Measurements from ENCODE around the gene GPRC5A.

GPRC5A gene

GRCh38 chr12:12915656-12916055 lies 24.3 kb downstream of the GPRC5A start:
- DNase-seq, result no peak

- peak; percentile 92 for DNase-seq
These were observed 25.0 kb downstream of the GPRC5A start for GRCh38 chr12:12916135-12916944.

DNA sequence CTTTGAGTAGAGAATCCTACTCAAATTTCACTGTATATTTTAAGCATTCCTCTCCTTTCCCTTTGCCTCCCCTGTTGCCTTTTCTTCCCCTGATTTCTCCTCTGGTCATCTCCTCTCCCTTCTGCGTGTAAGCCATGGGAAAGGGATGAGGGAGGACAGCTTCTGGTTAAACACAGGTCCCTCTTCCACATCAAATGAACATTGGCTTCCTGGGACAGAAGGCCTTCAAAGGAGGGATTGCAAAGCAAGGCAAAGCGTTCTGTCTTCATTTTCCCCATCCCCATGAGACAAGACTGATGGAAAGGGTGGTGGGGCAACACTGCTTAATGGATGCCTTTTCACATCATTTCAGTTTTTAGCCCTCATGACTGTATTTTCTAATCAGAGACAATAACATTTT lies 26.2 kb downstream of the GPRC5A start:
- no peak for DNase-seq

- no peak for DNase-seq
These were observed 27.5 kb downstream of the GPRC5A start for GRCh38 chr12:12918781-12919389.

DNA sequence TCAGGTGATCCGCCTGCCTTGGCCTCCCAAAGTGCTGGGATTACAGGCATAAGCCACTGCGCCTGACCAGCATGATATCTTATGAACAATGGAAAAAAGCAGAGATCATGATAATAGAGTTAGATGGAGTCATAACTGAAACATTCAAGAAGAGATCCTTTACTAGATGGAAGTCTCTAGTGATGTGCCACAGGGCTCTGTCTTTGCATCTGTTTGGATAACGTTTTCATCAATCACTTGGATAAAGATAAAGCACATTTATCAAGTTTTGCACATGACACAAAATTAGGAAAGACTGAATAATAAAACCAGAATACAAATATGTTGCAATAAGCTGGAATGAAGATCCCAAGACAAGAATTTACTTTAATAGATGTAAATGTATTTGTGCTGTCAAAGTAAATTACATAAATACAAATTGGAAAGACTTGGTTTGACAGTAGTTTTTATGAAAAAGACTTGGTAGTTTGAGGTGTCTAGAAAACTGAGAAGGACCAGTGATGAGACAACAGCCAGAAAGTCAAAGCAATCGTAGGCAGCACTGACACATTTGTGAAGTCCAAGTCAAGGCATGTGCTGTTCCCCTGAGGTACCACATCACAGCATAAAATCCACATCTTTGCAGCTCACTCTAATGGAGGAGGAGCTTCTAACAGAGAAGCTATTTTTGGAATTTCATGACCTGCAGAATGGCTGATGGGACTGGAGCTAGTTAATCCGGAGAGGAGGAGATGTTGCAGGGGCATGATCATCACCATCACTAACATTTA lies 28.5 kb downstream of the GPRC5A start:
- DNase-seq, result no peak

DNA sequence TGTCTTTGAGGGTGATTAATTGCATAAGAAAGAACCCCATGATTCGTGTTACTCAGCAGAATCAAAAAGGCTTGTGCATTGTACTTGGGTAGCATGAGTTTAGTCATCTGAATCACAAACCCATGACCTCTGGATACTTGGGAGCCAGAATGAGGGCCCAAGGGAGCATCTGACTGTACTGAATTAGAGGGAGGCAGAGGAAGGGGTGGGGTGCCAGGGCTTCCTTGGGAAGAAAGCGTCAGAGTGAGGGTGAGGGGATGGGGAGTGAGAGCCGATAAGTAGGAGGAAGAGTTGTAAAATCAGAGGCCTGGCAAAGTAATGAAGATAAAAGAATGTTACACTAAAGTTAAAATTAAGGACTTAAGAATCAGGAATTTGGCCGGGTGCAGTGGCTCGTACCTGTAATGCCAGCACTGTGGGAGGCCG lies 30.8 kb downstream of the GPRC5A start:
- DNase-seq, result no peak

GRCh38 chr12:12922978-12923377 lies 31.6 kb downstream of the GPRC5A start:
- no peak for DNase-seq

DNA sequence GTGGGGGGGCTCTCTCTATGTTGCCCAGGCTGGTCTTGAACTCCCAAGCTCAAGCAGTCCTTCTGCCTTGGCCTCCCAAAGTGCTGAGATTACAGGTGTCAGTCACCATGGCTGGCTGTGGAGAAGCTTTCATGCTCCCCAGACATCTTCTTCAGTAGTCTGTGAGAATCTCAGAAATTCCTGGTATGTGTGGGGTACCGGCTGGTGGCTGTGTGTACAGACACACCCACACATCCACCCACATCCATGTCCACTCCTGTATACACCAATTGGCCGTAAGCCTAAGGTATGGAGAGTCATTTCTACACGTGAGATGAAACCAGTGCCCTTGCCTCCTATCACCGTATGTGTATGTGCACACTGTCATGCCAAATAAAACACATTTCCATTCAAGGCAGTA lies 32.8 kb downstream of the GPRC5A start:
- DNase-seq, result no peak

- no peak for DNase-seq
These were observed 34.0 kb downstream of the GPRC5A start for GRCh38 chr12:12925388-12925787.

DNA sequence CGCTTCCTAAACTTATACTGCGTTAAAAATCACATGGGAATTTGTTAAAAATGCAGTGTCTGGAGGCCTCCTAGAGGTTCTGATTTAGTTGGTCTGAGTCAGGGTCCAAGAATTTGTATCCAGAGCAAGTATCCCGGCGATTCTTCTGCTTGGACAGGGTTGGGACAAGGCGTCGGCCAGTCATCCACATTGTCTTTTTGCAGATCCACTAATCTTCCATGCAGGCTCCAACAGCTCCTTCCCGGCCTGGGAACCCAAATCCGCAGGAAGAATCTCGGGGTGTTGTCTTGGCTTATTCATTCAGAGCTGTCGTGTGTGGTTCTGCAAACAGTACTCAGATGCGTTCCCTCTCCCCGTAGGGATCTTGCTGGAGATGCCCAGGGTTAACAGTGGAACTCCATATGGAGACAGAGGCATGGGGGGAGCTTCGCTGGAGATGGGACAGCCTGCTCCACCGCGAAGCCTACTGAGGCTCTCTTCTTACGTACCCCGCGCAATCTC lies 35.3 kb downstream of the GPRC5A start:
- DNase-seq, result no peak

- DNase-seq, result peak; percentile 75
These were observed 36.1 kb downstream of the GPRC5A start for GRCh38 chr12:12927211-12928079.

GRCh38 chr12:12929696-12930095 lies 38.3 kb downstream of the GPRC5A start:
- no peak for DNase-seq

GRCh38 chr12:12930633-12931219 lies 39.4 kb downstream of the GPRC5A start:
- DNase-seq, result no peak

DNA sequence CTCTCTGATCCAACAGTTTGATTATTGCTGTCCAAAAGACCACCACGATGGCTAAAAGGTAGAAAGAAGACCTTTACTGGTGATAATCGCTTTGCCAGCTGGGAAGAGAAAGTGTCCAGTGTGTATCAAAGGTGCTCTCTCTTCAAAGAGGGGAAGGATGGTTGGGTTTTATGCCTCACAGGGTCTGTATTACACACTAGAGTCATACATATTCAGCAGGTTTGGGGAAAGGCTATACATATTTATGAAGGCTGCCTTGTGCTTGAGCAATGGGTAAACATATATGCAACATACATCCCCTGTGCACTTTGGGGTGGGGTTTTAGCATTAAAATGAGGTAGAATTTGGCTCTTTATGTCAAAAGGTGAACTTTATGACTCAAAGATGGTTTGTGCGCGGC lies 42.4 kb downstream of the GPRC5A start:
- no peak for DNase-seq

DNA sequence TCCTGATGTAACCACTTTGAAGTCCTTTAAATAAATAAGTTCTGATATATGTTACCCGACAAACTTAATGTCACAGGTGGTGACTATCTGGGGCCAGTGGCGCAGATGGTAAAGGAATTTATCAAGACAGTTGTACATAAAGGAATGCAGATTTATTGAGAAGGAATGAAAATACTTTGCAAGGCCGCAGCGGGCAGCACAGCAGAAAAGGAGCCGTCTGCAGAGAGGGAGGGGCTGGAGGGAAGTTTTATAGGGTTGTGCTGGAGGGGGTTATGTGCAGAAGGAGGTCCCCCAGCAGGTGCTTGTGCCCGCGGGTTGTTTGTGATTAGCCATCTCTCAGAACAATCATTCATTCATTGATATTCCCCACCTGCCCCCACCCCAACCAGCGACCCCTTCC lies 43.2 kb downstream of the GPRC5A start:
- DNase-seq, result no peak

DNA sequence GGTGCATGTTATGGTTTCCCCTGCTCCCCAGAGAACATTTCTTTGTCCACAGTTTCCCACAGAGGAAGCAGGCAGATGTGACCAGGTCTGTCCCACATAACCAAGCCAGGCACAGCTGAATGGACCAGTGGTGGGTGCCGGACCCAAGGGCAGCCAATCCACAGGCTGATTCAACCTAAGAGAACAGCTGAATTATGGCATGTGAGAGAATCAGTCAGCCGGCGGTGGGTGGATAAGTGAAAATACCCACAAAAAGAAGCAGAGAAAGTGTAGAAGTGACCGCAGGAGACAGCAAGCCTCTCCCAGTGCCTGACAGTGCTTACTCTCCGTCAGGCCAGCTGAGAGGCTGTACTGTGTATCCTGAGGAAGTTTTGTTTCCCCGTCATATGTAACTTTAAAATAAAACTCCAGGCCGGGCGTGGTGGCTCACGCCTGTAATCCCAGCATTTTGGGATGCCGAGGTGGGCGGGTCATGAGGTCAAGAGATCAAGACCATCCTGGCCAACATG lies 45.7 kb downstream of the GPRC5A start:
- DNase-seq, result no peak

DNA sequence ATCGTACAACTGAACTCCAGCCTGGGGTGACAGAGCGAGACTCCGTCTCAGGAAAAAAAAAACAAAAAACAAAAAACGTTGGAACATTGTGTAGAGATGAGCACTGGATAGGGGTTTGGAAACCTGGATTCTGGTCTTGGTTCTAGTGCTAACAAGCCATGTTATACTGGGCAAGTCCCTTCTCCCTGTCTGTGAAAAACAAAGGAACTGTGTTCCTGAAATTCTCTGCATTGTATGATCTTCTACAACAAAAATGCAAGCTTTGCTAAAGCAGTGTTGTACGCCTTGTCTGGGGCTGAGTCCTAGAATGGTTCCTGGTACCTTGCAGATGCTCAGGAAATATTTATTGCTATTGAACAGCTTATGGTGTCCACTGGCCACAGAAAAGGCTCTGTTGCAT lies 47.2 kb downstream of the GPRC5A start:
- no peak for DNase-seq

GRCh38 chr12:12939888-12940287 lies 48.5 kb downstream of the GPRC5A start:
- DNase-seq, result no peak

- DNase-seq, result no peak
These were observed 50.3 kb downstream of the GPRC5A start for GRCh38 chr12:12941450-12942350.

- DNase-seq, result no peak
These were observed 52.4 kb downstream of the GPRC5A start for GRCh38 chr12:12943586-12944260.

All from hematopoietic multipotent progenitor cell treated with erythropoietin and hydrocortisone succinate and interleukin-3 and kit ligand, for 4 days (in vitro differentiated cells).